Naive thymus-derived CD8-positive, alpha-beta T cell (primary cell): Measurements from ENCODE around the gene ACOXL. TPM values are rescaled to one million over a fixed set of nuclear protein-coding genes. Genes with fewer than 3 reads are reported as not detected.

Experiments
- ATAC-seq, 2 donors: fragments of 150-1000 bp; cut with Tn5 transposase in 1 of 2; sonication (Bioruptor Pico), chemical (Tn5 transposase) in 1 of 2; 1 replicate in 1 of 2; 2 replicates in 1 of 2; pipeline ENCODE4 v1.10.0; 2021; ENCODE audit warnings: mild to moderate bottlenecking in 2 of 2, moderate library complexity in 2 of 2
- POLR2A ChIA-PET: fragments of 350-600 bp; sonication (Branson Sonifier 250); formaldehyde crosslinking; loops from one replicate; lab custom pipeline; 2021; ENCODE audit warnings: antibody characterized with exemption; lab: Charles Lee
- DNase-seq, 10 donors: peaks; one replicate each; pipeline versions ENCODE4 v3.0.0 to v3.0.0-alpha.2; 2020 to 2022
- H3K27ac Mint-ChIP-seq, 10 donors: one replicate each; pipeline ENCODE4 v1.8.0; 2020 to 2022; ENCODE audit warnings: mild to moderate bottlenecking in 10 of 10, mixed read lengths in 10 of 10, moderate library complexity in 4 of 10, inconsistent platforms in 1 of 10
- H3K27me3 Mint-ChIP-seq, 5 donors: one replicate each; pipeline ENCODE4 v1.8.0; 2021 to 2022; ENCODE audit warnings: mixed read lengths in 5 of 5
- H3K36me3 Mint-ChIP-seq, 3 donors: one replicate each; pipeline ENCODE4 v1.8.0; 2020 to 2022; ENCODE audit warnings: mixed read lengths in 3 of 3, mild to moderate bottlenecking in 2 of 3, inconsistent platforms in 1 of 3
- H3K4me1 Mint-ChIP-seq, 4 donors: one replicate each; pipeline ENCODE4 v1.8.0; 2021 to 2022; ENCODE audit warnings: mixed read lengths in 4 of 4
- H3K4me3 Mint-ChIP-seq, 10 donors: one replicate each; pipeline ENCODE4 v1.8.0; 2020 to 2022; ENCODE audit warnings: mild to moderate bottlenecking in 10 of 10, mixed read lengths in 10 of 10, moderate library complexity in 6 of 10, inconsistent platforms in 1 of 10
- H3K9me3 Mint-ChIP-seq, 9 donors: one replicate each; pipeline ENCODE4 v1.8.0; 2020 to 2022; ENCODE audit warnings: mixed read lengths in 9 of 9, mild to moderate bottlenecking in 3 of 9, inconsistent platforms in 1 of 9, moderate library complexity in 1 of 9
- polyA plus RNA-seq, 3 donors: library from polyadenylated mRNA; unstranded; fragments of 300-500 nt; fragmentation: Illumina TruSeq; gene quantifications; one replicate each; pipeline ENCODE4 v1.2.3, GENCODE V29; 2021
- total RNA-seq, 8 experiments: library from RNA in 2 of 8; stranded (reverse) in 2 of 8; gene quantifications; one replicate each; pipeline ENCODE4 v1.2.3 and lab custom pipeline; 2021 to 2026

ACOXL gene
- total and polyA plus RNA-seq, 5 experiments from 2014 or later = not detected

DNA sequence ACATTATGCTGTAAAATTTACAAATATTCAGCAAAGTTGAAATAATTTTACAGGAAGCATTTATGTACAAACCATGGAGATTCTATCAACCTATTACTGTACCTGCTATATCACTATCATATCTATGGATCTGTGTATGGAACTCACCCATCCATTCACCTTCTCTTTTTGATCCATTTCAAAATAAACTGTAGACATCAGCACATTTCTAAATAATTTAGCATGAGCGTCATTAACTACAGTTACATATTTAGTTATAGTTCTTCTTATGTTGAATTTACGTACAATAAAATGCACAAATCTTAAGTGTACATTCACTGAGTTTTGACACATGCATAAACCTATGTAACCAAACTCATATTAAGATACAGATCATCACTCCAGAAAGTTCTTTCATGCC, 260.5 kb downstream of the ACOXL start:
- POLR2A ChIA-PET = no interaction called here
- DNase-seq = no peak
- Mint-ChIP-seq H3K9me3 (peaks cover 0 to 16% (median 4%) of the 10 kb centered on the region in 9 donors), H3K4me3 (no peak overlapping the region), H3K27ac (no peak overlapping the region), H3K27me3 (no peaks in the 10 kb centered on the region), H3K4me1 (peaks cover 5 to 30% (median 21%) of the 10 kb centered on the region in 4 donors), H3K36me3 (peaks cover 0 to 9% (median 6%) of the 10 kb centered on the region in 3 donors)
- no peak for ATAC-seq

DNA sequence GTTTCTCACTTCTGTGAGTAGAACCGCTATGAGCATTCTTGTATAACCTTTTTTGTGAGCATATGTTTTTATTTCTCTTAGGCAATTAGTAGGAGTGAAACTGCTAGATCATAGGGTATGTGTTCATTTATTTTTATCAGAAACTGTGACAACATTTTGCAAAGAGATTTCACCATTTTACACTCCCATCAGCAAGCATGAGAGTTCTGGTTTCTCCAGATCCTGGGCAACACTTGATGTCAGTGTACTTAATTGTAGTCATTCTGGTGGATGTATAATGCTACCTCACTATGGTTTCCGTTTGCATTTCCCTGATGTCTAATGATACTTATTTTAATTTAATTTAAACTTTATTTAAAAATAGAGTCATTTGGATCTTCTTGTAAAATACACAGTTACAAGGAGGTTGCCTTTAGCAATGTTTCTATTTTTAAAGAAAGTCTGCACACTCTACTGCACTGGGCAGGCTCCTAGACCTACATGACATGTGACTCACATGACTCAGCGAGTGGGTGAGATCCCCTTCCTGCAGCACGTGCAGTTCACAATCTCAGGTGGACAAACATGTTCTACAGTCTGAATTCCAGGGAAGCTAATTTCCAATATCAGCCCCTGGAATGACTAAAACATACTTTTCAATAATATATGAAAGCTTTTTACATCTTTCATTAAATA, 261.3 kb downstream of the ACOXL start:
- Mint-ChIP-seq H3K36me3 (peaks cover 0 to 9% (median 6%) of the 10 kb centered on the region in 3 donors), H3K27ac (peak overlapping the region in 8 of 10 donors; percentile 30 to 84 (median 71)), H3K9me3 (peaks cover 0 to 16% (median 4%) of the 10 kb centered on the region in 9 donors), H3K27me3 (no peaks in the 10 kb centered on the region), H3K4me1 (peaks cover 5 to 30% (median 21%) of the 10 kb centered on the region in 4 donors), H3K4me3 (peak overlapping the region; percentile 38 to 73 (median 60))
- ATAC-seq = peak; percentile 62 to 65
- peak in 1 of 10 donors; percentile 17 for DNase-seq
- POLR2A ChIA-PET = no interaction called here

DNA sequence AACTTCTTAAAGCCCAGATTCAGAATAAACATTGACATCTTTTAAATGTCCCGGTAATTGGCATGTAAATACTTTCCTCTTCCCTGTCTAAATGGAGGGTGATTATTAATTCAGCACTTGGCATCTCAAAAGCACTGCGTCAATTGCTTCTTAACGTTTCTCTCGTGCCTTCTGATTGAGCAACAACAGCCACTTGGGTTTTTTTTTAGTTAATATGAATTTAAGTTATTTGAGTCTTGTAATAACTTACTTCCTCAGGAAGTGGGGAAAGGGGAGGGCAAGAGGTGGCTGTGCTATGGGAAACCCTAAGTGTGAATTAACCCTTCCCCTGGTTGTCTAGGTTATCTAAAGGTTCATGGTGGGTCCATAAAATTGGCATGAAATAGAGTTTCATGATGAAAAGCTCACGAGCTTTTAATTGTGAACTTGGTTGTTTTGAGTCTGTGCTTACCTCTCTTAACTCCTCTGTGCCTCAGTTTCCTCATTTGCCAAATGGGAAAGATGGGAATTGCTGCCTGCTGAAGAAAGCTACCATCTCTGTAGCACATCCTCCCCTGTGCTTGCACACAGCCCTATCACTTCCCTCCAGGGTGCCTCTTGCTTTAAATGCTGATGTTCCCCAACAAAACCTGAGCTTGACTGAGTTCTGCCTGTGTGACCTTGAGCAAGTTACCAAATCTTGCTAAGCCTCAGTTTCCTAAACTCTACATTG, 262.0 kb downstream of the ACOXL start:
- Mint-ChIP-seq H3K27ac (peak overlapping the region in 8 of 10 donors; percentile 30 to 84 (median 71)), H3K9me3 (peaks cover 0 to 16% (median 2%) of the 10 kb centered on the region in 9 donors), H3K4me3 (peak overlapping the region; percentile 38 to 73 (median 60)), H3K4me1 (peaks cover 6 to 30% (median 21%) of the 10 kb centered on the region in 4 donors), H3K36me3 (peaks cover 0 to 9% (median 6%) of the 10 kb centered on the region in 3 donors), H3K27me3 (no peaks in the 10 kb centered on the region)
- POLR2A ChIA-PET = interaction anchor here (0.6 kb wide), 1 partner anchor 19 kb away, joined by 4 read pairs; no protein-coding TSS in a partner anchor
- ATAC-seq (peak in 1 of 2 donors; percentile 48), DNase-seq (peak in 2 of 10 donors; percentile 1 to 25)

DNA sequence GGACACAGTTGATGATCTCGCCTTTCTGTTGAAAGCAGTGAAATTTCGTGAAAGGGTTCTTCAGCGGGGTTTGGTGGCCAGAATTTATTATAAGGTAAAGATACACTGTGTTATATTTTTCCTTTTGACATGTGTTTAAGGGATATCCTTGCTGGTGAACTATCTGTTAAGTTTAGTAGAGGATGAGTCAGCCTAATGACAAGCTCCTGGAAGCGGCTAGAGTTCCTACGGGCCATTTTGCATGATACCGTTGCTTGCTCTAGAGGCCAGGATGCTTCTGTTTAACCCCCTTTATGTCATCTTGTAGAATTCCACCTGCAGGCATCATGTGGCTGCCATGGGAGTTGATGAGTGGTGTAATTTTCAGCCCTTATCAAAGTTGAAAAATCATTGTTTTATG, 263.5 kb downstream of the ACOXL start:
- Mint-ChIP-seq H3K4me3 (no peak overlapping the region), H3K36me3 (peaks cover 0 to 9% (median 3%) of the 10 kb centered on the region in 3 donors), H3K4me1 (peaks cover 8 to 30% (median 21%) of the 10 kb centered on the region in 4 donors), H3K9me3 (peaks cover 0 to 21% (median 2%) of the 10 kb centered on the region in 9 donors), H3K27me3 (no peaks in the 10 kb centered on the region), H3K27ac (no peak overlapping the region)
- POLR2A ChIA-PET = interaction anchor here (0.7 kb wide), 1 partner anchor 160 kb away, joined by 3 read pairs; no protein-coding TSS in a partner anchor
- ATAC-seq = no peak
- no peak for DNase-seq

- POLR2A ChIA-PET = interaction anchor here (0.6 kb wide), 1 partner anchor 29 kb away, joined by 3 read pairs; no protein-coding TSS in a partner anchor
Observed at GRCh38 chr2:110997331-110998045, 265.1 kb downstream of the ACOXL start.

GRCh38 chr2:110998311-110998710, 265.9 kb downstream of the ACOXL start:
- Mint-ChIP-seq H3K9me3 (peaks cover 0 to 22% (median 5%) of the 10 kb centered on the region in 9 donors), H3K36me3 (peaks cover 0 to 9% (median 6%) of the 10 kb centered on the region in 3 donors), H3K27me3 (no peaks in the 10 kb centered on the region), H3K4me1 (peaks cover 5 to 16% (median 14%) of the 10 kb centered on the region in 4 donors), H3K27ac (no peak overlapping the region), H3K4me3 (no peak overlapping the region)
- ATAC-seq = no peak
- POLR2A ChIA-PET = no interaction called here
- DNase-seq = no peak

More at GRCh38 chr2:110997331-110998045, 265.1 kb downstream of the ACOXL start:
- no peak for DNase-seq
- peaks cover 0 to 22% (median 5%) of the 10 kb centered on the region in 9 donors for H3K9me3 Mint-ChIP-seq
- no peak for ATAC-seq
- no peak overlapping the region for H3K4me3 Mint-ChIP-seq
- H3K27ac Mint-ChIP-seq = no peak overlapping the region
- H3K27me3 Mint-ChIP-seq = no peaks in the 10 kb centered on the region
- H3K36me3 Mint-ChIP-seq = peaks cover 0 to 9% (median 6%) of the 10 kb centered on the region in 3 donors
- H3K4me1 Mint-ChIP-seq = peaks cover 8 to 24% (median 21%) of the 10 kb centered on the region in 4 donors

GRCh38 chr2:110999626-111000025, 267.3 kb downstream of the ACOXL start:
- H3K27me3 Mint-ChIP-seq = no peaks in the 10 kb centered on the region
- peaks cover 2 to 7% (median 3%) of the 10 kb centered on the region in 4 donors for H3K4me1 Mint-ChIP-seq
- no peak for ATAC-seq
- POLR2A ChIA-PET = no interaction called here
- no peak overlapping the region for H3K27ac Mint-ChIP-seq
- DNase-seq = no peak
- peaks cover 0 to 9% (median 6%) of the 10 kb centered on the region in 3 donors for H3K36me3 Mint-ChIP-seq
- H3K4me3 Mint-ChIP-seq = no peak overlapping the region
- H3K9me3 Mint-ChIP-seq = peaks cover 0 to 22% (median 5%) of the 10 kb centered on the region in 9 donors

GRCh38 chr2:111005307-111005706, 272.9 kb downstream of the ACOXL start:
- peak overlapping the region in 2 of 10 donors; percentile 3 to 71 for H3K27ac Mint-ChIP-seq
- POLR2A ChIA-PET = no interaction called here
- peaks cover 0 to 18% (median 0%) of the 10 kb centered on the region in 5 donors for H3K27me3 Mint-ChIP-seq
- H3K4me3 Mint-ChIP-seq = peak overlapping the region in 4 of 10 donors; percentile 4 to 56 (median 17)
- peaks cover 8 to 21% (median 20%) of the 10 kb centered on the region in 4 donors for H3K4me1 Mint-ChIP-seq
- H3K36me3 Mint-ChIP-seq = peaks cover 0 to 9% (median 6%) of the 10 kb centered on the region in 3 donors
- H3K9me3 Mint-ChIP-seq = peaks cover 0 to 22% (median 6%) of the 10 kb centered on the region in 9 donors
- DNase-seq (no peak), ATAC-seq (no peak)

DNA sequence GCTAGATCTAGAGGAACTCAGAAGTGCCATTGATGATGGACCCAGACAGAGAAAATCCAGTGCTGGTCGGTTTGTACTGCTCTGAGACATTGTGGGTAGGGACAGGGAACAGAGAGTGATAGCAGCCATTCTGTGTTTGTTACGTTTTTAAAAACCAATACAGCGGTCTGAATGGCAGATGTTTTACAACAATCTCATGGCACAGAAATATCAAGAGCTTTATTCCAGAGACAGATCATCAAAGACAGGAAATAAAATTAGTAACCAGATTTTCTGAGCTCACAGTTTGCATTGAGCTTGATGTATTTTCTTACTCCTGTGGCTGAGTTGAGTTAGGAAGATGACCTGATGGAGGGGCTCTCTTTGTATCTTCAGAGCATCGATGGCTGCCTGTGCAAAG, 273.4 kb downstream of the ACOXL start:
- no peak for DNase-seq
- peaks cover 0 to 23% (median 7%) of the 10 kb centered on the region in 9 donors for H3K9me3 Mint-ChIP-seq
- peak overlapping the region in 3 of 10 donors; percentile 3 to 71 (median 61) for H3K27ac Mint-ChIP-seq
- ATAC-seq = no peak
- peaks cover 0 to 6% (median 5%) of the 10 kb centered on the region in 3 donors for H3K36me3 Mint-ChIP-seq
- POLR2A ChIA-PET = no interaction called here
- peak overlapping the region in 4 of 10 donors; percentile 4 to 56 (median 17) for H3K4me3 Mint-ChIP-seq
- H3K27me3 Mint-ChIP-seq = peaks cover 0 to 18% (median 0%) of the 10 kb centered on the region in 5 donors
- H3K4me1 Mint-ChIP-seq = peaks cover 8 to 21% (median 20%) of the 10 kb centered on the region in 4 donors

- DNase-seq (no peak), ATAC-seq (no peak)
- Mint-ChIP-seq H3K27me3 (peaks cover 0 to 20% (median 0%) of the 10 kb centered on the region in 5 donors), H3K4me1 (peaks cover 8 to 21% (median 20%) of the 10 kb centered on the region in 4 donors), H3K9me3 (peaks cover 0 to 33% (median 4%) of the 10 kb centered on the region in 9 donors), H3K36me3 (peaks cover 0 to 7% (median 1%) of the 10 kb centered on the region in 3 donors), H3K4me3 (no peak overlapping the region), H3K27ac (no peak overlapping the region)
- POLR2A ChIA-PET = no interaction called here
Observed at GRCh38 chr2:111007757-111008688, 275.6 kb downstream of the ACOXL start.

- Mint-ChIP-seq H3K4me3 (no peak overlapping the region), H3K36me3 (peaks cover 0 to 15% (median 12%) of the 10 kb centered on the region in 3 donors), H3K27me3 (peaks cover 0 to 14% (median 0%) of the 10 kb centered on the region in 5 donors), H3K4me1 (peaks cover 0 to 5% (median 2%) of the 10 kb centered on the region in 4 donors), H3K27ac (no peak overlapping the region), H3K9me3 (peaks cover 0 to 48% (median 7%) of the 10 kb centered on the region in 9 donors)
- ATAC-seq (no peak), DNase-seq (no peak)
- POLR2A ChIA-PET = interaction anchor here (0.7 kb wide), 1 partner anchor 47 kb away, joined by 10 read pairs; no protein-coding TSS in a partner anchor
Observed at GRCh38 chr2:111011218-111011617, 278.8 kb downstream of the ACOXL start.
